Testis (tissue), 3 donors: ENCODE results near the gene RNF175. TPM values are rescaled to one million over a fixed set of nuclear protein-coding genes. Genes with fewer than 3 reads are reported as not detected.

Source experiments
- DNase-seq: peaks from one replicate; pipeline ENCODE4 v3.0.0-alpha.2; 2019
- H3K27ac ChIP-seq, 2 donors: fragments of 200-600 bp; sonication (generic); one replicate each; pipeline ENCODE4 v1.5.1; 2019
- H3K27me3 ChIP-seq: fragments of 200-600 bp; sonication (generic); one replicate; pipeline ENCODE4 v1.5.1; 2019
- H3K36me3 ChIP-seq: fragments of 200-600 bp; sonication (generic); one replicate; pipeline ENCODE4 v1.5.1; 2017; ENCODE audit warnings: low read depth; ENCODE audit errors: missing control alignments
- H3K4me1 ChIP-seq: fragments of 200-600 bp; sonication (generic); one replicate; pipeline ENCODE4 v1.5.1; 2019
- H3K4me3 ChIP-seq, 2 donors: fragments of 200-600 bp; sonication (generic); one replicate each; pipeline ENCODE4 v1.5.1; 2017 to 2019
- H3K9me3 ChIP-seq: fragments of 200-600 bp; sonication (generic); one replicate; pipeline ENCODE4 v1.5.1; 2017
- POLR2A ChIP-seq: fragments of 450-650 bp; IDR thresholded peaks from one replicate; pipeline ENCODE4 v1.6.1; 2017; ENCODE audit warnings: antibody characterized with exemption, mild to moderate bottlenecking, moderate library complexity
- WGBS, 2 donors: methylation state at CpG; one replicate each; pipeline ENCODE4 v1.1.5; 2018; 5-methylcytosine and 5-hydroxymethylcytosine counted together
- intact Hi-C: fragments of 100-400 bp; cut with DNase I; formaldehyde crosslinking; loops from one replicate; pipeline ENCODE4 v1.15.1; 2023; ENCODE audit warnings: low total_unique reads
- polyA plus RNA-seq: library from polyadenylated mRNA; stranded (reverse); fragments of 350-450 nt; fragmentation: Illumina TruSeq; extraction: RNeasy Lipid Tissue Mini Kit (QIAGEN cat#74804); gene quantifications from one replicate; pipeline ENCODE4 v1.2.3, GENCODE V29; 2014; ENCODE audit warnings: low read depth, low replicate concordance; ENCODE audit not compliant: insufficient read depth
- total RNA-seq, 2 donors: library from RNA; depleted of rRNA; stranded (reverse); fragments of >200 nt; gene quantifications; one replicate each; pipeline ENCODE4 v1.2.3, GENCODE V29; 2016
- TF ChIP-seq, protein P1 (sequence below), 3 experiments: fragments of 450-650 bp in 2 of 3; fragments of 200-600 bp in 1 of 3; sonication (generic) in 1 of 3; IDR thresholded peaks; one replicate each; pipeline ENCODE4 v1.5.1; 2016 to 2019; ENCODE audit warnings: antibody characterized with exemption in 3 of 3, mild to moderate bottlenecking in 2 of 3, moderate library complexity in 1 of 3

The RNF175 gene
- total and polyA plus RNA-seq, 3 donors from 2014 or later = 0.63 to 3.0 (median 0.99) TPM

DNA sequence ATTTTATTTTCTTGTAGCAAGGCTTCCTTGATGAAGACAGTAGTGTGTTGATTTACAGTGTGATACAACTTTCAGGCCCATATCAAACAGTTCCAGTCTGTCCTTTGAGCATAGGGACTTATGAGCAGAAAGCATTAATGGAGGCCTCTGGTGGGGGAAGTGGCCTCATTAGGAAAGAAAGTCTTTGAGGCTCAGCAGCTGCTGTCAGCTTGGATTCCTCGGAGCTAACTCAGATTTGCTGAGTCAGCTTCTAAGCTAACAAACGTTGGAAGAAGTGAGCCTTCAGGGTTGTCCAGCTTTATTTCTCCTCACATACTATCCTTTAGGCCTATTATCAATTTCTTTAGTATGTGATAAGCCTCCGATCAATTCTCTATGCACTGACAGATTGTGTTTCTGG is 44.9 kb upstream of the RNF175 start:
- no peaks in the 10 kb centered on the region for H3K27me3 ChIP-seq
- no peaks in the 10 kb centered on the region for H3K36me3 ChIP-seq
- TF ChIP-seq, protein P1, sequence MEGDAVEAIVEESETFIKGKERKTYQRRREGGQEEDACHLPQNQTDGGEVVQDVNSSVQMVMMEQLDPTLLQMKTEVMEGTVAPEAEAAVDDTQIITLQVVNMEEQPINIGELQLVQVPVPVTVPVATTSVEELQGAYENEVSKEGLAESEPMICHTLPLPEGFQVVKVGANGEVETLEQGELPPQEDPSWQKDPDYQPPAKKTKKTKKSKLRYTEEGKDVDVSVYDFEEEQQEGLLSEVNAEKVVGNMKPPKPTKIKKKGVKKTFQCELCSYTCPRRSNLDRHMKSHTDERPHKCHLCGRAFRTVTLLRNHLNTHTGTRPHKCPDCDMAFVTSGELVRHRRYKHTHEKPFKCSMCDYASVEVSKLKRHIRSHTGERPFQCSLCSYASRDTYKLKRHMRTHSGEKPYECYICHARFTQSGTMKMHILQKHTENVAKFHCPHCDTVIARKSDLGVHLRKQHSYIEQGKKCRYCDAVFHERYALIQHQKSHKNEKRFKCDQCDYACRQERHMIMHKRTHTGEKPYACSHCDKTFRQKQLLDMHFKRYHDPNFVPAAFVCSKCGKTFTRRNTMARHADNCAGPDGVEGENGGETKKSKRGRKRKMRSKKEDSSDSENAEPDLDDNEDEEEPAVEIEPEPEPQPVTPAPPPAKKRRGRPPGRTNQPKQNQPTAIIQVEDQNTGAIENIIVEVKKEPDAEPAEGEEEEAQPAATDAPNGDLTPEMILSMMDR (IDR thresholded peaks at IDR 0.05) = no peak
- TF ChIP-seq POLR2A = no peak
- peaks cover 2% of the 10 kb centered on the region for H3K4me1 ChIP-seq
- no peak for DNase-seq
- intact Hi-C loops = no loop called here
- no peak overlapping the region for H3K4me3 ChIP-seq
- no peaks in the 10 kb centered on the region for H3K9me3 ChIP-seq
- WGBS, 2 donors = 24 to 28% methylated on average over 3 of the region's 3 CpGs
- no peak overlapping the region for H3K27ac ChIP-seq

- intact Hi-C loops = no loop called here
- Histone ChIP-seq H3K9me3 (no peaks in the 10 kb centered on the region), H3K36me3 (no peaks in the 10 kb centered on the region), H3K27me3 (no peaks in the 10 kb centered on the region), H3K4me1 (peaks cover 5% of the 10 kb centered on the region), H3K27ac (no peak overlapping the region), H3K4me3 (no peak overlapping the region)
- TF ChIP-seq, protein P1 (IDR thresholded peaks at IDR 0.05) = no peak
- no peak for TF ChIP-seq POLR2A
- DNase-seq = no peak
- WGBS, 2 donors = 31 to 46% methylated on average over 2 of the region's 2 CpGs
These were observed 39.9 kb upstream of the RNF175 start for GRCh38 chr4:153799694-153800074.

- 55 to 58% methylated on average over 3 of the region's 3 CpGs for WGBS, 2 donors
- Histone ChIP-seq H3K27ac (no peak overlapping the region), H3K4me3 (no peak overlapping the region), H3K36me3 (no peaks in the 10 kb centered on the region), H3K9me3 (no peaks in the 10 kb centered on the region), H3K4me1 (peaks cover 5% of the 10 kb centered on the region), H3K27me3 (no peaks in the 10 kb centered on the region)
- TF ChIP-seq, protein P1 (IDR thresholded peaks at IDR 0.05) = no peak
- TF ChIP-seq POLR2A = no peak
- intact Hi-C loops = no loop called here
- DNase-seq = no peak
These were observed 39.3 kb upstream of the RNF175 start for GRCh38 chr4:153798901-153799693.

DNA sequence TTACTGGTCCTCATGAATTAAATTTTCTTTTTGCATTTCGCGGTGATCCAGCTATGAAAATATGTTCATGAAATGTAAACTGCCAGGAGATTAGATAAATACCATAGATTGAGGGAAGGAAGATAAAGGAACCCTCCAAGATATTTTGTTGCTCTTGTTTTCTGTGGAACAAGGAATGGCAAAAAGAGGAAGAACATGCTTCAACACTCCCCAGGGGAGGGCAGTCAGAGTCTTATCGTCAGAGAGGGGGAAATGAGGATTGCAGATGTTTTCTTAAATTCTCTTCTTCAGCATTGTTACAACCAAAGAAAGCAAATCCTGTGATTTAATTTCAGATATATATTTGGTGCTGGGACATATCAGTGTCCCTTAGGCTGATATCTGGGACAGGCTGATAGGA is 38.6 kb upstream of the RNF175 start:
- no peak for TF ChIP-seq POLR2A
- TF ChIP-seq, protein P1 (IDR thresholded peaks at IDR 0.05) = no peak
- Histone ChIP-seq H3K36me3 (no peaks in the 10 kb centered on the region), H3K27ac (no peak overlapping the region), H3K9me3 (no peaks in the 10 kb centered on the region), H3K4me3 (no peak overlapping the region), H3K27me3 (no peaks in the 10 kb centered on the region), H3K4me1 (peaks cover 5% of the 10 kb centered on the region)
- no peak for DNase-seq
- 54 to 57% methylated on average over 3 of the region's 3 CpGs for WGBS, 2 donors
- intact Hi-C loops = no loop called here

- DNase-seq = no peak
- WGBS, 2 donors = 77 to 85% methylated on average over 5 of the region's 5 CpGs
- Histone ChIP-seq H3K36me3 (no peaks in the 10 kb centered on the region), H3K9me3 (no peaks in the 10 kb centered on the region), H3K27me3 (no peaks in the 10 kb centered on the region), H3K27ac (no peak overlapping the region), H3K4me1 (peaks cover 2% of the 10 kb centered on the region), H3K4me3 (no peak overlapping the region)
- TF ChIP-seq POLR2A = no peak
- TF ChIP-seq, protein P1 (IDR thresholded peaks at IDR 0.05) = no peak
- intact Hi-C loops = no loop called here
These were observed 34.2 kb upstream of the RNF175 start for GRCh38 chr4:153794006-153794405.
